Astrocyte of the hippocampus (primary cell): ENCODE data around the gene IRS2.

Source experiments
- DNase-seq: peaks from one replicate; pipeline ENCODE4 v3.0.0; 2011; ENCODE audit warnings: low read depth, low spot score

IRS2 gene

GRCh38 chr13:109780845-109781383 lies 5.5 kb downstream of the IRS2 start:
- DNase-seq, result no peak

- DNase-seq, result peak; percentile 36
These were observed 6.4 kb downstream of the IRS2 start for GRCh38 chr13:109779876-109780510.

GRCh38 chr13:109779074-109779473 lies 7.3 kb downstream of the IRS2 start:
- peak; percentile 43 for DNase-seq

GRCh38 chr13:109778102-109778542 lies 8.3 kb downstream of the IRS2 start:
- peak; percentile 61 for DNase-seq

DNA sequence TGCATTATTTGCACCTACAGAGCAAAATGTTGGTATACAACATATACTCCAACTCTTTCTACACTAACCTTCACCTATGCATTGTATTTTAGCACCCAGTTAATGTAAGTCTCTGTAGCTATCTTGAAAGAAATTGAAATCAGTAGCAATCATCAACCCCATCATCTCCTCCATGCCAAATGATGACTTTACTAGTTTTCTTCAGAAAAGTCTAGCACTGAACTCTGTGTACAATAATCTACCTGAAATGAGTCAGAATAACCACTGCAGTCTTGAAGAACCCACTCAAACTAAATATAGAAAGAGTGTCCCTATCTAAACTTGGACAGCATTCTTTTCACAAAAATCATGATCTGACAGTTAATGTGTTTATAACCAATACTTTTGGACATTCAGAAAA lies 9.8 kb downstream of the IRS2 start:
- DNase-seq, result no peak

DNA sequence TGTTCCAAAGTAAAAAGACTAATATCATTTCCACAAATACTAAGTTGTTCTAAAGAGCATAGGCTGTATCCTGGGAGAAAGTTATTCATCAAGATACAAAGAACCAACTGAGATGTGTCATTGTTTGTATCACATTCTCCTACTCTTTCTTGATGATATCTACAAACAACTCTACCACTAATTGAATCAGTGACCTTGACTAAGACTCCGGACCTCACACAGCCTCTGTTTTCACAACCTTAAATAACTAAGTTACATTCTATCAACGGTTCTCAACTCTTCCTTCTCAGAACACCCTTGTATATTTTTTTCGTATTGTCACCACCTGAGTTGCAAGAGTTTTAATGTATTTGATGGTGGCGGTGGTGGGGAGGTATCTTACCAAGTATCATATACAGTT lies 12.6 kb downstream of the IRS2 start:
- DNase-seq, result no peak

GRCh38 chr13:109773276-109773675 lies 13.1 kb downstream of the IRS2 start:
- DNase-seq, result peak; percentile 51

- DNase-seq, result no peak
These were observed 14.5 kb downstream of the IRS2 start for GRCh38 chr13:109771926-109772325.

DNA sequence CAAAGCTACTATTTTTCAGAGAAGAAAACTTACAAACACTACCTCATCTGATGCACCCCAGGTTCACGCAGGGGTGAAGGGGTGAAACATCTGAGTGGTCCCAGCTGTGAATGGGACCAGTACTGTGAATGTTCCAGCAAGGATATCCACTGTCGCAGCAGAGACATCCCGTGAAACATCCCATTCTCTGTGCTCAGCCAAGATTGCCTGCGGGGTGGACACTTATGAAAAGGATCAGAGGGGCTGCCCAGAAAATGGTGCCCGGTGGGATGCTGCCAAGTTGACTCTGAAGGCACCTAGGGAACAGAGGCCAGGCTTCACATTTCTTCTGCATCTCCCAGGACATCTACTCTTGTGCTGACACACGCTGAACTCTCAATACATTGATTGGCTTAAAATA lies 15.9 kb downstream of the IRS2 start:
- DNase-seq, result no peak

DNA sequence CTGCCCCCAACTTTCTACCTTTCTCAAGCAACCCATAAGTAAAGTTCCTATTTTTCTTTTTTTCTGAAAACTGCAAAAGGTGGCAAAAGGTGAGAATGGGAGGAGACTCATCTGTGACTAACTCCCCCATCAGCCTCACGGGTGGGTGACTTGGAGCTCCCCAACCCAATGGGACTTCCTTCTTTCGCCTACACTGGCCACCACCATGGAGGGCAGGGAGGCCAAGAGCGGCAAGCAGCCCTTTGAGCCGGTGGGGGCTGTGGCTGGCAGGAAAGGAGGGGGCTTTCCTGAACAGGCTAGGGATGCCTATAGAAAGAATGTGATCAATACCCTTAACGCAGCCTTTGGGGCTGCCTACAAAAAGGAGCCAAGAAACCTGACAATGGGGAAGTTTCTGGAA lies 16.5 kb downstream of the IRS2 start:
- DNase-seq, result no peak

GRCh38 chr13:109769275-109769674 lies 17.1 kb downstream of the IRS2 start:
- no peak for DNase-seq

DNA sequence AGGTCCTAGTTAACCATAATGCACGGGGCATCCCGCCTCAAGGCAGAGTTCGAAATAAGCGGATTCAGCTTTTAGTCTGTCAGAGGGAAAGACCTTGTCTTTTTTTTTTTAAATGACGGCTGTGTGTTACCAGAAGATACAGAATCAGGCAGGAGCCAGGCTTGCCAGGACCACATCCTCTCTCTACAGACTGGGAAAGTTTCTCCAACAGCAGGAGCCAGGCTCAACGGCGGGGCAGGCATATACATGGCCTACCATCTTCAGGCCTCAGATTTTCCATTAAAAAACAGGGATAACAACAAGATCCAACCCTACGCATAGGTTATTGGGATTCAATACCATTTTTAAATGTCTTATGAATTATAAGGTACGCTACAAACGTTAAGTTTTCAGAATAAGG lies 17.8 kb downstream of the IRS2 start:
- no peak for DNase-seq

GRCh38 chr13:109768176-109768575 lies 18.2 kb downstream of the IRS2 start:
- DNase-seq, result no peak

DNA sequence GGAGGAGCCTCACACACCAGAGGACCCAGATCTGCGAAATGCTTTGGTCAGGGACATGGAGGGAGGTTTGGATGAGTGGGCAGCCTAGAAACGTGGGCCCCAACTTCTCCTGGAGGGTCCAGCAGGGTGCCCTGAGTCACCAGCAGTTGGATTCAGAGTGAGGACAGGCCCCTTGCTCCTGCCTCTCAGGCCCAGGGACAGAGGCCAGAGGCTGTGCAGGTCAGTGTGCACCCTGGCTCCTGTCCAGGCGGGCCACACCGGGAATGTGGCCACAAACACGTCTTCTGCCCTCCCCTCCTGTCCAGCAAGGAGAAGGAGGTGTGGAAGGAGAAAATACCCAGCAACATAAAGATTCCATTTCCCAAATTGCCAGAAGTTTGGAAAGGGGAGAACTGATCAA lies 19.4 kb downstream of the IRS2 start:
- DNase-seq, result no peak

DNA sequence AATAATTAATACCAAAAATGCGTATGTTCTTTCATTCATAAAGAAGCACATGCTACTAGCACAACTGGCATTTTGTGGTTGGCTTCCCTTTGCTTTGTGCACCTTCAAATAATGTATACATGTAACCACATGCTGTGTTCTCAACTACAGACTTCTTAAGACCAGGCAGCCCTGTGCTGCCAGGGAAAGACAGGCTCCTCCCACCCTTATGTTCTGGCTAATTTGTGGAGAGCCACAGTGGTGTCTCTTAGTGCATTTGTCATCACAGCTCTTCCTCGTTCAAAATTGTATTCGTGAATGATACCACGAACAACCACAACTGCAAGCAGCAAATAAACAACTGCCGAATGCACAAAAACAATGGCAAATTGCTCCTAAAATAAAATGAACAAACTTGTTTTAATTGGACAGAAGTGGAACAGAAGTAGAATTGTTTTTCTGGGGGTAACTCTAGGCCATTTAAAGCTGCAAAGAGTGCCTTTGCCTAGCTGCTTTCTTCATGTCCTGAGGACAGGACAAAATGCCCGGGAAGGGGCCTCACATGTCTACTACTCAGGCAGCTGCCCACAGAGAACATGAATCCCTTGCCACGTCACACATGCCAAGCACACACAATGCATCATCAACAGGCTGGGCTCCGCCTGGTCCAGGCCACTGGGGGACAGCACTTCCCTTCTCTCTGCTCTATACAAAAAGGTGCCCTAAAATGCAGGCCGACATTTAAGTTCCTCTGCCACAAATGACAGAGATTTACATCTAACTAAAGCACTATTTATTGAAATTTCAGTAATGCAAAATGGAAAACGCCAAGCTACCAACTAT lies 21.7 kb downstream of the IRS2 start:
- DNase-seq, result peak; percentile 57

- DNase-seq, result no peak
These were observed 22.3 kb downstream of the IRS2 start for GRCh38 chr13:109764045-109764444.

- DNase-seq, result no peak
These were observed 23.6 kb downstream of the IRS2 start for GRCh38 chr13:109762791-109763190.

- no peak for DNase-seq
These were observed 24.7 kb downstream of the IRS2 start for GRCh38 chr13:109761695-109762094.

GRCh38 chr13:109760951-109761350 lies 25.4 kb downstream of the IRS2 start:
- no peak for DNase-seq

DNA sequence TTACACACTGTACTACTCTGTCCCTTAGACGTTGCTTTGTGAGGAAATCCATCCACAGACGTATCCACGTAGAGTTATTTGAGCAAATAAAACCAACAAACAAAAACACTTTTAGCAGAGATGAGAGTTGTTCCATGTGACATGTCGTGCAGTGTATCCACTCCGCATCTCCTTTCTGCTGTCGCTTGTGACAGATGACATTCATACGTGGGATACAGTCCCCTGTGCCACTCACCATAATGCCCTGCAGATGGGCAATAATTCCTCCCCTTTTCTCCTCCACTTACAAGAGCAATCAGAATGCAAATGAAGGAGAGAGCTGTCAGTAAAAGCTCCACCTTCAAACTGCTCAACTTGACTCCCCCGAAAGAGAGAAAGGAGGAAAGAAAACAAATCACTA lies 26.0 kb downstream of the IRS2 start:
- DNase-seq, result no peak

DNA sequence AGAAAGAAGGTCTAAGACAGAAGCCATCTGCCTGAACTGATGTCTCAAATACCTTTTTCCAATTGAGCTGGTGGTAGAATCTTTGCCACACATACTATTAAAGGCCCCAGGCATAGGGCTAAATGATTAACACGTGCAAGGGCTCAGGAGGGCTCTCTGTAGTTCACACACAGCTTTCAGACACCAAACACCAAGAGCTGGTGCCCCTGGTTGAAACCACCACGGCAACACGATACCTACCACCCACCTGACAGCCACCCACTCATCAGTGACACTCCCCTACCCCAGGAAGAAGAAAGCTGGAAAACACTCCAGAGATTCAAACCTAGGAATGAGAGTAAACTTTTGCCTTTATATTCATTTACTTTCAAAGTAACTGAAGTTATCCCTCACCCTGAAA lies 26.8 kb downstream of the IRS2 start:
- no peak for DNase-seq

DNA sequence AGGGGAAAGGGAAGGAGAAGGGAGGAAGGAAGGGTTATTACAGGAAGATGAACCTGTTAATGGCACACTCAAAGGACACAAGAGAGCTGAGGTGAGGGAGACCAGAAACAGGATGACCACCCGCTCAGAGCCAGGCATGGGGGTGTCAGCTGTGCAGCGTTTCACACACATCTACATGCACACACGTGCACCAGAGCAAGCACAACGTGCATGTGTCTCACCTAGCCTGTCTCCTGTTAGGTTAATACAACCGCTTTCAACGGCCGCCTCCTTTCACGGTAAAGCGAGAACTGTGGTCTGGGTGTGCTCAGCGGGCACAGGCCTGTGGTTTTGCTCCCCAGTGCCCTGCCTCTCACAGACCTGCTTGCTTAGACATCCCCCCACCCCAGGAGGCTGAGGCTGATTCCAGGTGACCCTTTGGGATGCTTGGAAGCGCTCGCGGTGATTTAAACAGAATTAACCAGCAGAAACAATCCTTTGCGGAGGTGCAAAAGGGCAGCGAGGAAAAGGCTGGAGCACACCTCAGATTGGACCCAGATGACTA lies 27.4 kb downstream of the IRS2 start:
- DNase-seq, result no peak

- no peak for DNase-seq
These were observed 29.6 kb downstream of the IRS2 start for GRCh38 chr13:109756778-109757177.
